K562 (cell line): Measurements from ENCODE around the gene PXN. TPM values are rescaled to one million over a fixed set of nuclear protein-coding genes. Genes with fewer than 3 reads are reported as not detected.
A peak's percentile ranks its signal among the peaks of the same experiment; 100 is the strongest.

Experiments used
- ATAC-seq: fragments of 200-7000 bp; cut with Tn5 transposase; 3 replicates; pipeline ENCODE4 v1.9.1; 2020; ENCODE audit warnings: moderate library complexity
- BruUV-seq: library from RNA; stranded (reverse); fragments of 400-500 nt; replicated peaks from 2 replicates; lab custom pipeline; 2021; lab: Mats Ljungman, UMichigan
- CTCF ChIA-PET: fragments of 300-600 bp; formaldehyde crosslinking; extraction: SDS; loops from one replicate; lab custom pipeline; 2021; ENCODE audit warnings: low intra/inter-chr PET ratio; lab: Yijun Ruan, JAX
- POLR2A ChIA-PET: fragments of 300-600, 350-650 bp; sonication (Branson Sonifier 250); formaldehyde crosslinking; extraction: SDS; loops from one replicate; lab custom pipeline; 2021; ENCODE audit warnings: antibody characterized with exemption, inconsistent platforms; lab: Yijun Ruan, JAX
- DNase-seq, 4 experiments: peaks; one replicate each; pipeline versions ENCODE4 v3.0.0 to v3.0.0-alpha.2; 2011 to 2018; ENCODE audit warnings: low spot score in 3 of 4, mixed read lengths in 3 of 4; ENCODE audit errors: extremely low read depth in 1 of 4
- FAIRE-seq: peaks from 2 replicates; lab custom pipeline; 2011; peaks lifted over from hg19 to GRCh38; lab: Jason Lieb, UNC
- H2AFZ ChIP-seq: 2 replicates; pipeline ENCODE4 v1.6.0; 2011; ENCODE audit warnings: low read depth, low read length, control low read depth, inconsistent platforms
- H3K27ac ChIP-seq: fragments of 200-600 bp; 3 replicates; pipeline ENCODE4 v1.8.0; 2011; ENCODE audit warnings: low read depth, mild to moderate bottlenecking, control low read depth, inconsistent platforms, low read length, moderate library complexity, mixed read lengths; ENCODE audit errors: extremely low read depth
- H3K27me3 ChIP-seq, 2 experiments: fragments of 300-600 bp in 1 of 2; 2 replicates in 1 of 2; 3 replicates in 1 of 2; pipeline versions ENCODE4 v1.6.0 to v1.8.0; 2011; ENCODE audit warnings: inconsistent platforms in 2 of 2, low read length in 2 of 2, mild to moderate bottlenecking in 1 of 2, mixed read lengths in 1 of 2, moderate library complexity in 1 of 2; ENCODE audit not compliant: control insufficient read depth in 2 of 2, insufficient read depth in 2 of 2
- H3K36me3 ChIP-seq: fragments of 300-600 bp; 3 replicates; pipeline ENCODE4 v1.8.0; 2011; ENCODE audit warnings: mild to moderate bottlenecking, low read length, inconsistent platforms; ENCODE audit not compliant: control insufficient read depth, insufficient read depth
- H3K4me1 ChIP-seq, 2 experiments: fragments of 200-600 bp in 1 of 2; replicated peaks in 1 of 2; 2 replicates in 1 of 2; 3 replicates in 1 of 2; pipeline versions ENCODE4 v1.5.1 to v1.8.0; 2011; ENCODE audit warnings: inconsistent platforms in 2 of 2, low read length in 2 of 2, mild to moderate bottlenecking in 1 of 2, mixed read lengths in 1 of 2, moderate library complexity in 1 of 2; ENCODE audit not compliant: control insufficient read depth in 2 of 2, insufficient read depth in 2 of 2
- H3K4me2 ChIP-seq: 2 replicates; pipeline ENCODE4 v1.6.1; 2011; ENCODE audit warnings: low read length, control low read depth, inconsistent platforms, mixed read lengths; ENCODE audit not compliant: insufficient read depth
- H3K4me3 ChIP-seq: fragments of 200-600 bp; sonication (generic), shearing (Covaris generic); 2 replicates; pipeline ENCODE4 v1.5.1; 2016; ENCODE audit warnings: control low read depth, inconsistent platforms
- H3K79me2 ChIP-seq: fragments of 200-600 bp; 3 replicates; pipeline ENCODE4 v1.8.0; 2011; ENCODE audit warnings: low read length, inconsistent platforms; ENCODE audit not compliant: control insufficient read depth, insufficient read depth
- H3K9ac ChIP-seq, 2 experiments: 2 replicates each; pipeline versions ENCODE4 v1.6.0 to v1.6.1; 2011; ENCODE audit warnings: low read depth in 2 of 2, low read length in 2 of 2, control low read depth in 1 of 2, inconsistent platforms in 1 of 2, mild to moderate bottlenecking in 1 of 2, mixed read lengths in 1 of 2; ENCODE audit not compliant: insufficient read depth in 1 of 2
- H3K9me1 ChIP-seq: one replicate; pipeline ENCODE4 v1.6.0; 2011; ENCODE audit warnings: inconsistent platforms, mild to moderate bottlenecking, low read length, moderate library complexity; ENCODE audit not compliant: control insufficient read depth, insufficient read depth
- H3K9me3 ChIP-seq: replicated peaks from 2 replicates; pipeline ENCODE4 v1.5.1; 2011; ENCODE audit warnings: low read depth, low read length, inconsistent platforms; ENCODE audit not compliant: control insufficient read depth, insufficient read depth
- H4K20me1 ChIP-seq: replicated peaks from 2 replicates; pipeline ENCODE4 v1.6.1; 2011; ENCODE audit warnings: low read length, inconsistent platforms, mixed read lengths; ENCODE audit not compliant: control insufficient read depth, insufficient read depth
- ARID2 ChIP-seq: fragments of 450-650 bp; IDR thresholded peaks from 2 replicates; pipeline ENCODE4 v1.6.1; 2017; ENCODE audit warnings: antibody characterized with exemption, mild to moderate bottlenecking
- CAMTA2 ChIP-seq: fragments of 250-450 bp; sonication (Bioruptor Pico); conservative IDR thresholded peaks from 2 replicates; pipeline ENCODE4 v1.5.1; 2022
- ESRRA ChIP-seq: fragments of 450-650 bp; IDR thresholded peaks from 2 replicates; pipeline ENCODE4 v1.6.1; 2014; ENCODE audit warnings: low read depth, mild to moderate bottlenecking, moderate library complexity, borderline replicate concordance
- ETV1 ChIP-seq: fragments of 450-650 bp; conservative IDR thresholded peaks from 2 replicates; pipeline ENCODE4 v1.6.1; 2016; ENCODE audit warnings: missing genetic modification characterization, control low read depth, low read depth, missing compliant biosample characterization
- FIP1L1 ChIP-seq: fragments of 200-400 bp; formaldehyde crosslinking; IDR thresholded peaks from 2 replicates; pipeline ENCODE4 v1.6.1; 2018; ENCODE audit warnings: mild to moderate bottlenecking, low read depth, low read length; ENCODE audit not compliant: poor library complexity, severe bottlenecking
- HCFC1 ChIP-seq: IDR thresholded peaks from 2 replicates; pipeline ENCODE4 v1.6.1; 2012; ENCODE audit warnings: low read depth, low read length, improper control_type of control experiment
- KDM5B ChIP-seq: fragments of 200-600 bp; sonication (generic); IDR thresholded peaks from 2 replicates; pipeline ENCODE4 v1.6.1; 2012; ENCODE audit warnings: low read depth, mild to moderate bottlenecking, moderate library complexity, low read length, control low read depth, inconsistent platforms; ENCODE audit not compliant: insufficient replicate concordance
- POLR2G ChIP-seq: fragments of 200-400 bp; formaldehyde crosslinking; IDR thresholded peaks from 2 replicates; pipeline ENCODE4 v1.6.1; 2017; ENCODE audit warnings: low read depth, mild to moderate bottlenecking, antibody characterized with exemption, low read length, moderate library complexity
- POLR2H ChIP-seq: IDR thresholded peaks from 2 replicates; pipeline ENCODE4 v1.6.1; 2016; ENCODE audit warnings: missing genetic modification characterization, low read depth, mild to moderate bottlenecking, control low read depth, missing compliant biosample characterization, moderate library complexity
- POU5F1 ChIP-seq: fragments of 150-350 bp; IDR thresholded peaks from 2 replicates; pipeline ENCODE4 v1.6.1; 2014; ENCODE audit warnings: borderline replicate concordance, low read length, low read depth, mild to moderate bottlenecking; ENCODE audit not compliant: partially characterized antibody
- RBFOX2 ChIP-seq: fragments of 200-400 bp; formaldehyde crosslinking; IDR thresholded peaks from 2 replicates; pipeline ENCODE4 v1.6.1; 2017; ENCODE audit warnings: low read depth, mild to moderate bottlenecking, low read length, moderate library complexity
- RBM34 ChIP-seq: fragments of 200-400 bp; formaldehyde crosslinking; IDR thresholded peaks from 2 replicates; pipeline ENCODE4 v1.6.1; 2018; ENCODE audit warnings: low read length, borderline replicate concordance; ENCODE audit not compliant: insufficient read depth
- SPI1 ChIP-seq: IDR thresholded peaks from 2 replicates; pipeline ENCODE4 v1.6.1; 2011; ENCODE audit warnings: low read depth, low read length, control low read depth, borderline replicate concordance
- ZNF140 ChIP-seq: fragments of 250-450 bp; sonication (Bioruptor Pico); IDR thresholded peaks from 2 replicates; pipeline ENCODE4 v1.8.0; 2021; ENCODE audit warnings: moderate library complexity, mild to moderate bottlenecking, inconsistent platforms
- ZNF212 ChIP-seq: fragments of 450-650 bp; formaldehyde crosslinking; IDR thresholded peaks from 2 replicates; pipeline ENCODE4 v1.4.0; 2020; ENCODE audit warnings: mild to moderate bottlenecking
- ZNF316 ChIP-seq: fragments of 450-650 bp; IDR thresholded peaks from 2 replicates; pipeline ENCODE4 v1.6.1; 2016
- ZNF780A ChIP-seq: fragments of 250-450 bp; sonication (Bioruptor Pico); IDR thresholded peaks from 2 replicates; pipeline ENCODE4 v1.5.0; 2021; ENCODE audit warnings: mild to moderate bottlenecking
- WGBS: fragments of 100-300 bp; shearing (Covaris generic); methylation state at CpG from one replicate; pipeline ENCODE4 v1.1.6; 2016; ENCODE audit warnings: low coverage, mixed read lengths; ENCODE audit not compliant: insufficient coverage; ENCODE audit errors: missing lambda C conversion rate; 5-methylcytosine and 5-hydroxymethylcytosine counted together
- in situ Hi-C: fragments of 300-500 bp; cut with MboI; formaldehyde crosslinking; loops from 4 replicates; pipeline ENCODE4 v1.15.0; 2018; ENCODE audit warnings: inconsistent platforms, mixed read lengths
- intact Hi-C: fragments of 100-400 bp; cut with micrococcal nuclease; formaldehyde crosslinking; loops from 2 replicates; pipeline ENCODE4 v1.14.2; 2022
- polyA plus RNA-seq, 8 experiments: library from polyadenylated mRNA; depleted of rRNA in 4 of 8; stranded (reverse) in 5 of 8; unstranded in 3 of 8; fragments of >200 nt; fragmentation: Nextera tagmentation in 2 of 8; fragmentation: Illumina TruSeq in 1 of 8; extraction: Ambion mirVana in 2 of 8; extraction: Trizol in 1 of 8; gene quantifications; 2 replicates each; pipeline versions ENCODE4 v1.2.1 to v1.2.3, GENCODE V29; 2011 to 2014; ENCODE audit warnings: inconsistent platforms in 1 of 8, missing spikeins in 1 of 8
- total RNA-seq, 7 experiments: library from RNA; depleted of rRNA in 6 of 7; stranded (reverse); fragments of >200 nt in 6 of 7; fragmentation: Illumina TruSeq in 2 of 7; extraction: Trizol in 2 of 7; gene quantifications; 2 replicates each; pipeline versions ENCODE4 v1.2.1 to v1.2.3, GENCODE V29; 2011 to 2021; ENCODE audit warnings: low replicate concordance in 1 of 7
- TF ChIP-seq, protein P1 (sequence below): sonication (generic); formaldehyde crosslinking; IDR thresholded peaks from 2 replicates; pipeline ENCODE4 v1.8.0; 2023; ENCODE audit warnings: mild to moderate bottlenecking, missing genetic modification reagents

PXN gene
- total and polyA plus RNA-seq, 9 of the 15 experiments (the other 6 are each of a cell fraction or from before 2014, with no cell fraction given): 4.0 to 74.1 (median 18.6) TPM

DNA sequence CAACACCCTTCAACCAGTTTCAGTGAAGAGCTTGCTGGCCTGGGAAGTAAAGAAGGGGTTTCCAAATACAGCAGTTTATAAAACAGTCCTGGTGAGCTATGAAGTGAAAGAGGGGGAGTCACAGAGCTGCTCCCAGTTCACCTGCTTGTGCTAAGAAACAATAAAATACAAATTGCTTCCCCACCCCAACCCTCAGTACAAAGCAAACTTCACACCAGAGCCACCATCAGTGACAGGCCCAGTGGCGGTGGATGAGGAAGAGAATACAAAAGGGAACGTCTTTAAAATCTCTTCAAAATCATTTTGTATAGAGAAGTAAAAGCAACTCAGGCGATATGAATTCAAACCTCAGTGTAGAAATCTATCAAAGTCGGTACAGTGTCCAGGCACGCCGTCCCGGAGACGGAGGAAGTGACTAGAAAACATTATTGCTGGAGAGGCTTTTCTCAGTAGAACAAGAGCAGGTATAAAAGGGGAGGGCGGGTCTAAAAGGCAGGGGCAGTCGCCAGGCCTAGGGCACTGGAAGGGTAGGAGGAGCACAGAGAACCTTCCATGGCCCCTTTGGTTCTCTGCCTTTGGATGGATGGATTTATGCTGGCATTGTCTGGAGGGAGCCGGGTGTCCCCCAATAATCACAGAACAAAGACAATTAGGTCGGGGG, 54.2 kb downstream of the PXN start (continued):
- no peak for TF ChIP-seq RBM34
- TF ChIP-seq ZNF780A (CRISPR knock-in tag): no peak
- no peak for TF ChIP-seq ESRRA
- TF ChIP-seq SPI1: no peak
- no peak for TF ChIP-seq HCFC1
- TF ChIP-seq CAMTA2 (CRISPR knock-in tag): no peak

DNA sequence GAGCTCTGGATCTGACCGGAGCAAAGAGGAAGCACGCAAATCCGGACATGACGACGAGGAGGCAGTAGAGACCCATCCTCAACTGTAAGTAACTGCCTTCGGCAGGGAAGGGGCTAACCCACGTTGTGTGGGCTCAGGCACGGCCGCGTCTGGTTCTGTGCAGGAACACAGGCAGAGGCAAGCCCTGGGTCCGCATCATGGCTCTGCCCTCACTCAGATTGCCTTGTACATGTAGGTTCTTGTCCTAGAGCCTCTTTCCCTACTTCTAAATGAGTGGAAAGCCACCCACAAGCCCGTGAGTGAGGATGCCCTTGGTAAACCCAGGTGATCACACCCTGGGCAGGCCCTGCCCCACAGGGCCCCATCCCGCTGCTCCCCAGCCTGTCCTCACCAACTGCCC, 55.7 kb downstream of the PXN start:
- H3K27me3 ChIP-seq: no peaks in the 10 kb centered on the region
- in situ Hi-C loops (no loop called here), intact Hi-C loops (no loop called here)
- H4K20me1 ChIP-seq: no peaks in the 10 kb centered on the region
- H3K4me2 ChIP-seq: no peak overlapping the region
- H3K4me1 ChIP-seq: peaks cover under 1 to 14% of the 10 kb centered on the region in 2 experiments; a peak in 3 of 5 replicates
- no TSS peak for BruUV-seq
- 93% methylated on average over 11 of the region's 13 CpGs for WGBS
- H3K27ac ChIP-seq: no peak overlapping the region
- ChIA-PET POLR2A (interaction anchor here (0.8 to 5.3 kb wide), 6 partner anchors 9 to 81 kb away, joined by 3 to 70 read pairs (median 4); partner anchors contain the start of genes RNU4-2 and RPLP0), CTCF (no interaction called here)
- H2AFZ ChIP-seq: no peak overlapping the region
- 0 out of 2 replicates have a peak, but pooled peaks cover 1% of the 10 kb centered on the region for H3K9me3 ChIP-seq
- ATAC-seq (no peak), DNase-seq (no peak), FAIRE-seq (no peak)
- peak overlapping the region in 1 of 2 experiments; percentile 65; a peak in 1 of 4 replicates for H3K9ac ChIP-seq
- peaks cover 68% of the 10 kb centered on the region; the same call in 2 of the 3 replicates for H3K36me3 ChIP-seq
- H3K79me2 ChIP-seq: no peaks in the 10 kb centered on the region
- no peak overlapping the region for H3K4me3 ChIP-seq
- H3K9me1 ChIP-seq: no peaks in the 10 kb centered on the region
- TF ChIP-seq ETV1 (no peak), ZNF316 (no peak), RBFOX2 (0 out of 2 replicates have a peak, but pooled peaks have one; percentile 26), POU5F1 (no peak), KDM5B (no peak), ARID2 (no peak), ZNF212 (CRISPR knock-in tag) (no peak), POLR2G (0 out of 2 replicates have a peak, but pooled peaks have one; percentile 41), ZNF140 (CRISPR knock-in tag) (no peak), FIP1L1 (no peak), POLR2H (tag) (no peak)
- TF ChIP-seq, protein P1, sequence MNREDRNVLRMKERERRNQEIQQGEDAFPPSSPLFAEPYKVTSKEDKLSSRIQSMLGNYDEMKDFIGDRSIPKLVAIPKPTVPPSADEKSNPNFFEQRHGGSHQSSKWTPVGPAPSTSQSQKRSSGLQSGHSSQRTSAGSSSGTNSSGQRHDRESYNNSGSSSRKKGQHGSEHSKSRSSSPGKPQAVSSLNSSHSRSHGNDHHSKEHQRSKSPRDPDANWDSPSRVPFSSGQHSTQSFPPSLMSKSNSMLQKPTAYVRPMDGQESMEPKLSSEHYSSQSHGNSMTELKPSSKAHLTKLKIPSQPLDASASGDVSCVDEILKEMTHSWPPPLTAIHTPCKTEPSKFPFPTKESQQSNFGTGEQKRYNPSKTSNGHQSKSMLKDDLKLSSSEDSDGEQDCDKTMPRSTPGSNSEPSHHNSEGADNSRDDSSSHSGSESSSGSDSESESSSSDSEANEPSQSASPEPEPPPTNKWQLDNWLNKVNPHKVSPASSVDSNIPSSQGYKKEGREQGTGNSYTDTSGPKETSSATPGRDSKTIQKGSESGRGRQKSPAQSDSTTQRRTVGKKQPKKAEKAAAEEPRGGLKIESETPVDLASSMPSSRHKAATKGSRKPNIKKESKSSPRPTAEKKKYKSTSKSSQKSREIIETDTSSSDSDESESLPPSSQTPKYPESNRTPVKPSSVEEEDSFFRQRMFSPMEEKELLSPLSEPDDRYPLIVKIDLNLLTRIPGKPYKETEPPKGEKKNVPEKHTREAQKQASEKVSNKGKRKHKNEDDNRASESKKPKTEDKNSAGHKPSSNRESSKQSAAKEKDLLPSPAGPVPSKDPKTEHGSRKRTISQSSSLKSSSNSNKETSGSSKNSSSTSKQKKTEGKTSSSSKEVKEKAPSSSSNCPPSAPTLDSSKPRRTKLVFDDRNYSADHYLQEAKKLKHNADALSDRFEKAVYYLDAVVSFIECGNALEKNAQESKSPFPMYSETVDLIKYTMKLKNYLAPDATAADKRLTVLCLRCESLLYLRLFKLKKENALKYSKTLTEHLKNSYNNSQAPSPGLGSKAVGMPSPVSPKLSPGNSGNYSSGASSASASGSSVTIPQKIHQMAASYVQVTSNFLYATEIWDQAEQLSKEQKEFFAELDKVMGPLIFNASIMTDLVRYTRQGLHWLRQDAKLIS (CRISPR knock-in tag): no peak
